HepG2 (cell line): ENCODE data around the gene NSD1. TPM values are rescaled to one million over a fixed set of nuclear protein-coding genes. Genes with fewer than 3 reads are reported as not detected.

Source experiments
- CENPT ChIP-seq: sonication (generic); formaldehyde crosslinking; IDR thresholded peaks from 2 replicates; pipeline ENCODE4 v1.8.0; 2022; ENCODE audit warnings: low read depth, mild to moderate bottlenecking, moderate library complexity, missing genetic modification reagents
- IKZF4 ChIP-seq: sonication (generic); formaldehyde crosslinking; IDR thresholded peaks from 2 replicates; pipeline ENCODE4 v1.5.1; 2020; ENCODE audit warnings: borderline replicate concordance, mild to moderate bottlenecking, low read depth, missing genetic modification reagents; ENCODE audit errors: not compliant biosample characterization
- JUN ChIP-seq: sonication (generic); formaldehyde crosslinking; IDR thresholded peaks from 2 replicates; pipeline ENCODE4 v1.4.0; 2020; ENCODE audit warnings: mild to moderate bottlenecking, missing genetic modification reagents
- MAFG ChIP-seq: sonication (generic); formaldehyde crosslinking; IDR thresholded peaks from 2 replicates; pipeline ENCODE4 v1.5.1; 2020; ENCODE audit warnings: mild to moderate bottlenecking, missing genetic modification reagents
- NCOA1 ChIP-seq: sonication (generic); formaldehyde crosslinking; IDR thresholded peaks from 2 replicates; pipeline ENCODE4 v1.9.0; 2021; ENCODE audit warnings: missing genetic modification reagents
- NR2F6 ChIP-seq, 2 experiments: IDR thresholded peaks; 2 replicates each; pipeline ENCODE4 v1.6.1; 2016; ENCODE audit warnings: antibody characterized with exemption in 1 of 2, mild to moderate bottlenecking in 1 of 2
- PITX1 ChIP-seq: sonication (generic); formaldehyde crosslinking; IDR thresholded peaks from 2 replicates; pipeline ENCODE4 v1.5.1; 2020; ENCODE audit warnings: mild to moderate bottlenecking, missing genetic modification reagents
- SAFB2 ChIP-seq: sonication (generic); formaldehyde crosslinking; IDR thresholded peaks from 2 replicates; pipeline ENCODE4 v1.5.1; 2020; ENCODE audit warnings: missing genetic modification reagents, low read depth, mild to moderate bottlenecking, borderline replicate concordance
- SP1 ChIP-seq, 2 experiments: fragments of 450-650 bp in 1 of 2; sonication (generic) in 1 of 2; formaldehyde crosslinking in 1 of 2; IDR thresholded peaks; 2 replicates each; pipeline versions ENCODE4 v1.4.0 to v1.6.1; 2016 to 2020; ENCODE audit warnings: missing genetic modification reagents in 1 of 2
- SRSF1 ChIP-seq: fragments of 200-400 bp; formaldehyde crosslinking; optimal IDR thresholded peaks from 2 replicates; pipeline ENCODE3; 2017; ENCODE audit warnings: mild to moderate bottlenecking, low read depth, low read length, moderate library complexity
- ZKSCAN5 ChIP-seq: sonication (generic); formaldehyde crosslinking; IDR thresholded peaks from 2 replicates; pipeline ENCODE4 v1.5.1; 2020; ENCODE audit warnings: mild to moderate bottlenecking, missing genetic modification reagents
- ZNF224 ChIP-seq: sonication (generic); formaldehyde crosslinking; IDR thresholded peaks from 2 replicates; pipeline ENCODE4 v1.5.0; 2020; ENCODE audit warnings: mild to moderate bottlenecking, missing genetic modification reagents
- polyA plus RNA-seq, 8 experiments: library from polyadenylated mRNA; depleted of rRNA in 3 of 8; stranded (reverse) in 7 of 8; unstranded in 1 of 8; fragments of >200 nt; fragmentation: Illumina TruSeq in 4 of 8; extraction: Trizol in 4 of 8; gene quantifications; 2 replicates each; pipeline versions ENCODE4 v1.2.1 to v1.2.3, GENCODE V29; 2011 to 2016; ENCODE audit warnings: low read depth in 4 of 8, missing spikeins in 1 of 8, mixed read lengths in 1 of 8; ENCODE audit not compliant: insufficient read depth in 1 of 8
- total RNA-seq, 5 experiments: library from RNA; depleted of rRNA; stranded (reverse); fragments of >200 nt; fragmentation: Illumina TruSeq; extraction: Trizol; gene quantifications; 2 replicates each; pipeline ENCODE4 v1.2.3, GENCODE V29; 2016; ENCODE audit warnings: low read depth in 1 of 5
- TF ChIP-seq, protein P1 (sequence below): sonication (generic); formaldehyde crosslinking; IDR thresholded peaks from 2 replicates; pipeline ENCODE4 v1.4.0; 2020; ENCODE audit warnings: missing genetic modification reagents
- TF ChIP-seq, protein P2 (sequence below): sonication (generic); formaldehyde crosslinking; IDR thresholded peaks from 2 replicates; pipeline ENCODE4 v1.5.1; 2020; ENCODE audit warnings: mild to moderate bottlenecking, missing genetic modification reagents, borderline replicate concordance
- TF ChIP-seq, protein P3 (sequence below): fragments of 450-650 bp; IDR thresholded peaks from 2 replicates; pipeline ENCODE4 v1.6.1; 2017
- TF ChIP-seq, protein P4 (sequence below): sonication (generic); formaldehyde crosslinking; conservative IDR thresholded peaks from 2 replicates; pipeline ENCODE4 v1.4.0; 2020; ENCODE audit warnings: mild to moderate bottlenecking, missing genetic modification reagents, moderate library complexity
- TF ChIP-seq, protein P5 (sequence below): sonication (generic); formaldehyde crosslinking; IDR thresholded peaks from 2 replicates; pipeline ENCODE4 v1.4.0; 2020; ENCODE audit warnings: mild to moderate bottlenecking, missing genetic modification reagents

Gene NSD1
- total and polyA plus RNA-seq, 2 of the 13 experiments (the other 11 are each of a cell fraction or from before 2014, with no cell fraction given) = 0.01 to 0.09 TPM

DNA sequence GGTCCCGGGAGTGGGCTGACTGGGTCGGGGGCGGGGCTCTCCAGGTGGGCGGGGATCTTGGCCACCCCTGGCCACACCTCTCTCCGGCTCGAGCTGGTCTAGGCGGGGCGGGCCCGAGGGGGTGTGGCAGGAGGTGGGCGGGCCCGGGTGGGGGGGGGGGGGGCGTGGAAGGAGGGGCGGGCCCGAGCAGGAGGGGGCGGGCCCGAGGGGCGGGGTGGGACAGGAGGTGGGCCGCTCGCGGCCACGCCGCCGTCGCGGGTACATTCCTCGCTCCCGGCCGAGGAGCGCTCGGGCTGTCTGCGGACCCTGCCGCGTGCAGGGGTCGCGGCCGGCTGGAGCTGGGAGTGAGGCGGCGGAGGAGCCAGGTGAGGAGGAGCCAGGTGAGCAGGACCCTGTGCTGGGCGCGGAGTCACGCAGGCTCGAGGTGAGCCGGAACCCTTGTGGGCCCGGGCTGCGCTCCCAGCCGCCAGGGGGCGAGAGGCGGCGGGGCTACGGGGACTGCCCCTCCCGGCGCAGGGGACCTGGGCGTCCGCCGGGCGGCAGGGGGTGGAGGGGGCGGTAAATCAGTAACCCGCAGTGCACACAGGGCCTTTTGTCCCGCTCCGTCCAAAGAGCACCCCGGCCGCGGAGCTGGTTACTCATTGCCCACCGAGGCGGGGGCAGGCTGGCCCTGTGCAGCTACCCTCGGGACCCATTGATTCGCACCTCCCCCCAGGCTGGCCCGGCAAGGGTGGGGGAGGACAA lies 46.7 kb upstream of the NSD1 start, which contains the start of gene FGFR4 (continued):
- TF ChIP-seq, protein P1, sequence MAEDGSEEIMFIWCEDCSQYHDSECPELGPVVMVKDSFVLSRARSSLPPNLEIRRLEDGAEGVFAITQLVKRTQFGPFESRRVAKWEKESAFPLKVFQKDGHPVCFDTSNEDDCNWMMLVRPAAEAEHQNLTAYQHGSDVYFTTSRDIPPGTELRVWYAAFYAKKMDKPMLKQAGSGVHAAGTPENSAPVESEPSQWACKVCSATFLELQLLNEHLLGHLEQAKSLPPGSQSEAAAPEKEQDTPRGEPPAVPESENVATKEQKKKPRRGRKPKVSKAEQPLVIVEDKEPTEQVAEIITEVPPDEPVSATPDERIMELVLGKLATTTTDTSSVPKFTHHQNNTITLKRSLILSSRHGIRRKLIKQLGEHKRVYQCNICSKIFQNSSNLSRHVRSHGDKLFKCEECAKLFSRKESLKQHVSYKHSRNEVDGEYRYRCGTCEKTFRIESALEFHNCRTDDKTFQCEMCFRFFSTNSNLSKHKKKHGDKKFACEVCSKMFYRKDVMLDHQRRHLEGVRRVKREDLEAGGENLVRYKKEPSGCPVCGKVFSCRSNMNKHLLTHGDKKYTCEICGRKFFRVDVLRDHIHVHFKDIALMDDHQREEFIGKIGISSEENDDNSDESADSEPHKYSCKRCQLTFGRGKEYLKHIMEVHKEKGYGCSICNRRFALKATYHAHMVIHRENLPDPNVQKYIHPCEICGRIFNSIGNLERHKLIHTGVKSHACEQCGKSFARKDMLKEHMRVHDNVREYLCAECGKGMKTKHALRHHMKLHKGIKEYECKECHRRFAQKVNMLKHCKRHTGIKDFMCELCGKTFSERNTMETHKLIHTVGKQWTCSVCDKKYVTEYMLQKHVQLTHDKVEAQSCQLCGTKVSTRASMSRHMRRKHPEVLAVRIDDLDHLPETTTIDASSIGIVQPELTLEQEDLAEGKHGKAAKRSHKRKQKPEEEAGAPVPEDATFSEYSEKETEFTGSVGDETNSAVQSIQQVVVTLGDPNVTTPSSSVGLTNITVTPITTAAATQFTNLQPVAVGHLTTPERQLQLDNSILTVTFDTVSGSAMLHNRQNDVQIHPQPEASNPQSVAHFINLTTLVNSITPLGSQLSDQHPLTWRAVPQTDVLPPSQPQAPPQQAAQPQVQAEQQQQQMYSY (CRISPR knock-in tag) = peak; percentile 60
- peak; percentile 93 for TF ChIP-seq SRSF1
- TF ChIP-seq, protein P2, sequence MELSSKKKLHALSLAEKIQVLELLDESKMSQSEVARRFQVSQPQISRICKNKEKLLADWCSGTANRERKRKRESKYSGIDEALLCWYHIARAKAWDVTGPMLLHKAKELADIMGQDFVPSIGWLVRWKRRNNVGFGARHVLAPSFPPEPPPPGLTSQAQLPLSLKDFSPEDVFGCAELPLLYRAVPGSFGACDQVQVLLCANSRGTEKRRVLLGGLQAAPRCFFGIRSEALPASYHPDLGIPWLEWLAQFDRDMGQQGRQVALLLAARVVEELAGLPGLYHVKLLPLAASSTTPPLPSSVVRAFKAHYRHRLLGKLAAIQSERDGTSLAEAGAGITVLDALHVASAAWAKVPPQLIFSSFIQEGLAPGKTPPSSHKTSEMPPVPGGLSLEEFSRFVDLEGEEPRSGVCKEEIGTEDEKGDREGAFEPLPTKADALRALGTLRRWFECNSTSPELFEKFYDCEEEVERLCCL (CRISPR knock-in tag) = peak; percentile 12; the same call in 1 of the 2 replicates
- peak; percentile 73 for TF ChIP-seq SP1 (IDR thresholded peaks at IDR 0.05)
- TF ChIP-seq SP1 (CRISPR knock-in tag; IDR thresholded peaks at IDR 0.05) = peak; percentile 91
- peak; percentile 45; the same call in 1 of the 2 replicates for TF ChIP-seq SAFB2
- TF ChIP-seq CENPT (CRISPR knock-in tag) = peak; percentile 14; the same call in 1 of the 2 replicates
- TF ChIP-seq, protein P3, sequence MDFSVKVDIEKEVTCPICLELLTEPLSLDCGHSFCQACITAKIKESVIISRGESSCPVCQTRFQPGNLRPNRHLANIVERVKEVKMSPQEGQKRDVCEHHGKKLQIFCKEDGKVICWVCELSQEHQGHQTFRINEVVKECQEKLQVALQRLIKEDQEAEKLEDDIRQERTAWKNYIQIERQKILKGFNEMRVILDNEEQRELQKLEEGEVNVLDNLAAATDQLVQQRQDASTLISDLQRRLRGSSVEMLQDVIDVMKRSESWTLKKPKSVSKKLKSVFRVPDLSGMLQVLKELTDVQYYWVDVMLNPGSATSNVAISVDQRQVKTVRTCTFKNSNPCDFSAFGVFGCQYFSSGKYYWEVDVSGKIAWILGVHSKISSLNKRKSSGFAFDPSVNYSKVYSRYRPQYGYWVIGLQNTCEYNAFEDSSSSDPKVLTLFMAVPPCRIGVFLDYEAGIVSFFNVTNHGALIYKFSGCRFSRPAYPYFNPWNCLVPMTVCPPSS = no peak
- peak; percentile 28; the same call in 1 of the 2 replicates for TF ChIP-seq NR2F6 (IDR thresholded peaks at IDR 0.05)
- peak; percentile 77 for TF ChIP-seq NR2F6 (CRISPR knock-in tag; IDR thresholded peaks at IDR 0.05)
- TF ChIP-seq ZNF224 (CRISPR knock-in tag) = 0 out of 2 replicates have a peak, but pooled peaks have one; percentile 92
- TF ChIP-seq, protein P4, sequence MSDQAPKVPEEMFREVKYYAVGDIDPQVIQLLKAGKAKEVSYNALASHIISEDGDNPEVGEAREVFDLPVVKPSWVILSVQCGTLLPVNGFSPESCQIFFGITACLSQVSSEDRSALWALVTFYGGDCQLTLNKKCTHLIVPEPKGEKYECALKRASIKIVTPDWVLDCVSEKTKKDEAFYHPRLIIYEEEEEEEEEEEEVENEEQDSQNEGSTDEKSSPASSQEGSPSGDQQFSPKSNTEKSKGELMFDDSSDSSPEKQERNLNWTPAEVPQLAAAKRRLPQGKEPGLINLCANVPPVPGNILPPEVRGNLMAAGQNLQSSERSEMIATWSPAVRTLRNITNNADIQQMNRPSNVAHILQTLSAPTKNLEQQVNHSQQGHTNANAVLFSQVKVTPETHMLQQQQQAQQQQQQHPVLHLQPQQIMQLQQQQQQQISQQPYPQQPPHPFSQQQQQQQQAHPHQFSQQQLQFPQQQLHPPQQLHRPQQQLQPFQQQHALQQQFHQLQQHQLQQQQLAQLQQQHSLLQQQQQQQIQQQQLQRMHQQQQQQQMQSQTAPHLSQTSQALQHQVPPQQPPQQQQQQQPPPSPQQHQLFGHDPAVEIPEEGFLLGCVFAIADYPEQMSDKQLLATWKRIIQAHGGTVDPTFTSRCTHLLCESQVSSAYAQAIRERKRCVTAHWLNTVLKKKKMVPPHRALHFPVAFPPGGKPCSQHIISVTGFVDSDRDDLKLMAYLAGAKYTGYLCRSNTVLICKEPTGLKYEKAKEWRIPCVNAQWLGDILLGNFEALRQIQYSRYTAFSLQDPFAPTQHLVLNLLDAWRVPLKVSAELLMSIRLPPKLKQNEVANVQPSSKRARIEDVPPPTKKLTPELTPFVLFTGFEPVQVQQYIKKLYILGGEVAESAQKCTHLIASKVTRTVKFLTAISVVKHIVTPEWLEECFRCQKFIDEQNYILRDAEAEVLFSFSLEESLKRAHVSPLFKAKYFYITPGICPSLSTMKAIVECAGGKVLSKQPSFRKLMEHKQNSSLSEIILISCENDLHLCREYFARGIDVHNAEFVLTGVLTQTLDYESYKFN (CRISPR knock-in tag) = peak; percentile 100
- TF ChIP-seq PITX1 (CRISPR knock-in tag) = peak; percentile 72; the same call in 1 of the 2 replicates
- no peak for TF ChIP-seq ZKSCAN5
- TF ChIP-seq, protein P5, sequence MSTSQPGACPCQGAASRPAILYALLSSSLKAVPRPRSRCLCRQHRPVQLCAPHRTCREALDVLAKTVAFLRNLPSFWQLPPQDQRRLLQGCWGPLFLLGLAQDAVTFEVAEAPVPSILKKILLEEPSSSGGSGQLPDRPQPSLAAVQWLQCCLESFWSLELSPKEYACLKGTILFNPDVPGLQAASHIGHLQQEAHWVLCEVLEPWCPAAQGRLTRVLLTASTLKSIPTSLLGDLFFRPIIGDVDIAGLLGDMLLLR (CRISPR knock-in tag) = peak; percentile 40
- no peak for TF ChIP-seq JUN (CRISPR knock-in tag)
- TF ChIP-seq NCOA1 (CRISPR knock-in tag) = peak; percentile 95
- TF ChIP-seq MAFG (CRISPR knock-in tag) = no peak
- peak; percentile 71 for TF ChIP-seq IKZF4
